Measurements from ENCODE around the gene SLC28A1.

DNA sequence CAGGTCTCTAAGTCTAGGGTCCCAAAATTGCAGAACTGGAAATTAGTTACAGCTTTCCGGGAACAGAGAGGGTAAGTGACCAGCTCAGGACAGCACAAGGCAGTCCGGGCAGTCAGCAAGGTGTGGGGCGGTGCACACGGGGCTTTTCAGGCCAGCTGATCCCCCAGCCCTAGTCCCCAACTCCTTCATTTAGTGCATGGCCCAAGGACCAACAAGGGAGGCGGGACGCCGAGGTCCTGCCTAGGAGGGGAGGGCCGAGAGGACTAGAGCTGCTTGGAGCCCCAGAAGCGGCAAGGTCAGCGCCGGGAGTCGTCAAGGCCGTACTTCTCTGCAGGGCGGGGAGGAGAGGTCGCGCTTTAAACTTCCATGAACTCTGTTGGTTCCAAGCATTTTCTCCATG lies 95.2 kb downstream of the SLC28A1 start:
- TF ChIP-seq, protein P1, sequence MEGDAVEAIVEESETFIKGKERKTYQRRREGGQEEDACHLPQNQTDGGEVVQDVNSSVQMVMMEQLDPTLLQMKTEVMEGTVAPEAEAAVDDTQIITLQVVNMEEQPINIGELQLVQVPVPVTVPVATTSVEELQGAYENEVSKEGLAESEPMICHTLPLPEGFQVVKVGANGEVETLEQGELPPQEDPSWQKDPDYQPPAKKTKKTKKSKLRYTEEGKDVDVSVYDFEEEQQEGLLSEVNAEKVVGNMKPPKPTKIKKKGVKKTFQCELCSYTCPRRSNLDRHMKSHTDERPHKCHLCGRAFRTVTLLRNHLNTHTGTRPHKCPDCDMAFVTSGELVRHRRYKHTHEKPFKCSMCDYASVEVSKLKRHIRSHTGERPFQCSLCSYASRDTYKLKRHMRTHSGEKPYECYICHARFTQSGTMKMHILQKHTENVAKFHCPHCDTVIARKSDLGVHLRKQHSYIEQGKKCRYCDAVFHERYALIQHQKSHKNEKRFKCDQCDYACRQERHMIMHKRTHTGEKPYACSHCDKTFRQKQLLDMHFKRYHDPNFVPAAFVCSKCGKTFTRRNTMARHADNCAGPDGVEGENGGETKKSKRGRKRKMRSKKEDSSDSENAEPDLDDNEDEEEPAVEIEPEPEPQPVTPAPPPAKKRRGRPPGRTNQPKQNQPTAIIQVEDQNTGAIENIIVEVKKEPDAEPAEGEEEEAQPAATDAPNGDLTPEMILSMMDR (conservative IDR thresholded peaks at IDR 0.05; ENCODE audit: low read depth, low read length): no peak
- no peak for TF ChIP-seq EZH2 (IDR thresholded peaks at IDR 0.05; ENCODE audit: low read length, unreplicated experiment)
- TF ChIP-seq EZH2phosphoT487 (IDR thresholded peaks at IDR 0.05; ENCODE audit: borderline replicate concordance, low read length): no peak
